Left cardiac atrium (tissue), 4 donors: Measurements from ENCODE around the gene NLGN2. TPM values are rescaled to one million over a fixed set of nuclear protein-coding genes. Genes with fewer than 3 reads are reported as not detected.

ENCODE experiments used
- ATAC-seq, 2 donors: fragments of 200-7000 bp; cut with Tn5 transposase; one replicate each; pipeline ENCODE4 v1.9.1; 2020; ENCODE audit warnings: mild to moderate bottlenecking in 2 of 2, moderate library complexity in 2 of 2
- DNase-seq: peaks from one replicate; pipeline ENCODE4 v3.0.0-alpha.2; 2020
- intact Hi-C, 2 donors: fragments of 100-400 bp; cut with DNase I; formaldehyde crosslinking; loops; one replicate each; pipeline versions ENCODE4 v1.14.1 to v1.15.1; 2022 to 2023
- total RNA-seq, 2 donors: library from RNA; stranded (reverse); fragmentation: NEBNext Ultra II Directional; extraction: Animal tissue kit (Norgen Biotek cat#: 25700); gene quantifications; one replicate each; pipeline ENCODE4 v1.2.1, GENCODE V29; 2021
- donor health status: DM: no; HTN: yes; CAD: no.
- donor health status: DM: no; HTN: yes; CAD: no; lungs with severe emphysema.
- donor health status: DM: yes; HTN: yes; CAD: no.
- donor health status: Dilated cardiomyopathy.

The NLGN2 gene
- total RNA-seq, 2 donors from 2014 or later: 12.1 to 15.5 TPM

DNA sequence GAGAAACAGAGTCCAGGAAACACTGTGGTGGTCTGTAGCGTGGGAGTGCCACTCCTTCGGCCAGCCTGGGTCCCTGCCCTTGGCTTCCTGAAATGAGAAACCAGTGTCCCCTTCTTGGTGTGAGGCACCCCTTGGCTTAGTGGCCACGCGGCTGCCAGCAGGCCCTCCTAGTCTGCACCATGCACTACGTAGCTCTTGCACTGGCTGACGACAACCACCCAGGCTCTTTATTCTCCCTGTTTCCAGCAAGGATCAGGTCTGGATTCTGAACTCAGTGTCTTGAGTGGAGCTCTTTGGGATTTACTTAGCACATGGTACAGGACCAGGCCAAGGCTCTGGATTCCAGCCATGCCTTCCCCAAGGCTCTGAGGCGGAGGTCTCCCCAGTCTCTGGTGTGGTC, 19.9 kb downstream of the NLGN2 start:
- intact Hi-C loops: loop anchor here in 1 of 2 donors (5.0 kb wide), 1 partner anchor 60 kb away; no protein-coding TSS in a partner anchor
- ATAC-seq: no peak

DNA sequence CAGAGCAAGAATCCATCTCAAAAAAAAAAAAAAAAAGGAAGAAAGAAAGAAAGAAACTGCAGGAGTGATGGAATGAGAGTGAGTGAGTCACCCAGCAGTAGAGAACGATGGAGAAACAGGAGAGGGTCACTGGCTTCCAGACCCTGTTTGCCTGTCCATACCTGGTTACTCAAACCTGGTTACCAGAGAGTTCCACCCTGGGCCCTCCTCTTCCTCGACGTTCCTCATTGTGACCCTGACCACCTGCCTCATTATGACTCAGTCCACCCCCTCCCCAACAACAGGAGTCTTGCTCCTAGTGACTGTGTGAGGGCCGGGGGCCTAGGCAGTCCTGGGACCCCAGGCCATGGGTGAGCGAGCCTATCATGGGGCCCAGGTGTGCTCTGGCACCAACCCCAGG, 20.9 kb downstream of the NLGN2 start, which contains the start of gene SPEM3:
Gene SPEM3, plus strand, starts transcription at position 301 of the 400 bp plus-strand sequence. Its CDS starts 46 bp downstream, at position 347.
- no peak for ATAC-seq
- intact Hi-C loops: loop anchor here in 1 of 2 donors (5.0 kb wide), 1 partner anchor 61 kb away; no protein-coding TSS in a partner anchor

More for the DNA sequence above, 19.9 kb downstream of the NLGN2 start:
- DNase-seq: no peak

GRCh38 chr17:7429722-7430121, 22.1 kb downstream of the NLGN2 start:
- intact Hi-C loops: loop anchor here (5.0 to 10.0 kb wide), 2 partner anchors 62 to 135 kb away; partner anchors contain the start of gene SENP3 (in 1 of the 2)
- DNase-seq: no peak
- ATAC-seq: peak in 1 of 2 donors; percentile 5

More for the DNA sequence above, 20.9 kb downstream of the NLGN2 start, which contains the start of gene SPEM3:
- DNase-seq: no peak

GRCh38 chr17:7431231-7431630, 23.6 kb downstream of the NLGN2 start:
- ATAC-seq (no peak), DNase-seq (no peak)
- intact Hi-C loops: loop anchor here in 1 of 2 donors (10.0 kb wide), 1 partner anchor 134 kb away; the partner anchor contains the start of gene SENP3

DNA sequence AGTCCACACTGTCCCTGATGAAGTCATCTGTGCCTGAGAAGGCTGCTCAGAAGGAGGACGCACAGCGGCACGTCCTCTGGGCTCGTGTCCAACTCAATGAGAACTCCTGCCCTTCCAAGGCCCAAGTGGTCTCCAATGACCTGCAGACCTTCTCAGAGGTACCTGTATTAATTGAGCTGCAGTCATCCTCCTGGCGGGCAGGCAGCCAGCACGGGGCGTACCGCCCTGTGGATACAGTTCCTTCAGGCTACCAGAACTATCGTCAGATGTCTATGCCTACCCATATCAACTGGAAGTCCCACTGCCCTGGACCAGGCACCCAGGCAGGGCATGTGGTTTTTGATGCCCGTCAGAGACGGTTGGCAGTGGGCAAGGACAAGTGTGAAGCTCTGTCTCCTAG, 24.7 kb downstream of the NLGN2 start:
- ATAC-seq (no peak), DNase-seq (no peak)
- intact Hi-C loops: loop anchor here in 1 of 2 donors (10.0 kb wide), 1 partner anchor 133 kb away; the partner anchor contains the start of gene SENP3

- ATAC-seq: peak in 1 of 2 donors; percentile 5
- intact Hi-C loops: loop anchor here (2.0 to 10.0 kb wide), 5 partner anchors 31 to 129 kb away; partner anchors contain the start of genes SENP3 (in 2 of the 2), TMEM256 (in 1 of the 2) and TMEM95 (in 1 of the 2)
- DNase-seq: peak; percentile 47
Observed at GRCh38 chr17:7435676-7436555, 28.3 kb downstream of the NLGN2 start.

DNA sequence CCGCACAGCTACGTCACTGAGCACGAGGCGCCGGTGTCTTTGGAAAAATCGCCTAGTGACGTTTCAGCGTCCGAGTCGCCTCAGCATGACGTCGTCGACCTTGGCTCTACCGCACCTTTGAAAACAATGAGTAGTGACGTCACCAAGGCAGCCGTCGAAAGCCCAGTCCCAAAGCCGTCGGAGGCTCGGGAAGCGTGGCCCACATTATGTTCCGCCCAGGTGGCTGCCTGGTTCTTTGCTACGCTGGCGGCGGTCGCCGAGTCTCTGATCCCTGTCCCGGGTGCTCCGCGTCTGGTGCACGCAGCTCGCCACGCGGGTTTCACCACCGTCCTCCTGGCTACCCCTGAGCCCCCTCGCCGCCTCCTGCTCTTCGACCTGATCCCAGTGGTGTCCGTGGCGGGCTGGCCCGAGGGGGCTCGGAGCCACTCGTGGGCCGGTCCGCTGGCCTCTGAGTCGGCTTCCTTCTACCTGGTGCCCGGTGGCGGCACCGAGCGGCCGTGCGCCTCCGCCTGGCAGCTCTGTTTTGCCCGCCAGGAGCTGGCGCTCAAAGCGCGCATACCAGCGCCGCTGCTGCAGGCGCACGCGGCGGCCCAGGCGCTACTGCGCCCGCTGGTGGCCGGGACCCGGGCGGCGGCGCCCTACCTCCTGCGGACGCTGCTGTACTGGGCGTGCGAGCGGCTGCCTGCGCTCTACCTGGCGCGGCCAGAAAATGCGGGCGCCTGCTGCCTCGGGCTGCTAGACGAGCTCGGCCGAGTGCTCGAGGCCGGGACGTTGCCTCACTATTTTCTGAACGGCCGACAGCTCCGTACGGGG, 29.1 kb downstream of the NLGN2 start:
- peak; percentile 76 to 78 for ATAC-seq
- peak; percentile 83 for DNase-seq
- intact Hi-C loops: loop anchor here (5.0 to 10.0 kb wide), 4 partner anchors 51 to 128 kb away; partner anchors contain the start of genes SENP3 (in 2 of the 2) and TMEM95 (in 1 of the 2)

- intact Hi-C loops: loop anchor here (5.0 to 10.0 kb wide), 4 partner anchors 50 to 127 kb away; partner anchors contain the start of genes SENP3 (in 2 of the 2) and TMEM95 (in 1 of the 2)
- DNase-seq (peak; percentile 46), ATAC-seq (no peak)
Observed at GRCh38 chr17:7437369-7437863, 29.8 kb downstream of the NLGN2 start.

DNA sequence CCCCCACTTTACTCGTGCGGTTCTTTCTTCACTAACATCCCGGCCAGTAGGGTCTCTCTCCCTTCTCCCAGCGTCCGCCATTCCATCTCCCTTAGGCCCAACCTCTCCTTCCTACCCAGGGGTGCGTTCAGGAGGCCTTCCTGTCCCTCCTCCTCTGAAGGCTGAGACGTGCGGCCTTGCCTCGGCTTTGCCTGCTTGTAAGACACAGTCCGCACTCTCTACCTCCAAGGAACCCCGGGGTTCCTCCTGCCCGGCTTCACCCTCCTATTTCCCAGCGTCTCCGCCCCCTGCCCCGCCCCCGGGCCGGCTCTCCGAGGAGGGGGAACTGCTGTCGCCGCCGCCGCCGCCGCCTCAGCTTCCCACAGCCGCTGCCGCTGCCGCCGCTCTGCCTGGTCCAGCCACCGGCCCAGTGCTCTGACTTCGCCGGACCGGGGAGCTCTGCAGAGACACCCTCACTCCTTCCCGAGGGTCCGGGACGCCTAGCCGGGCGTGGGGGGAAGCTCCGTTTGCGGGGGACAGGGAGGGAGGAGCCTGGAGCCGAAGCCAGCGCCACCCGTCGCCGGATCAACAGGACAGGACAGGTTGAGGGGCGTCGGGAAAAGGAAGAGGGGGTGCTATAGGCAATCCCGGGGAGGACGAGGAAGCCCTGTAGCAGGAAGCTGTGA, 30.4 kb downstream of the NLGN2 start:
- ATAC-seq (peak; percentile 8 to 27), DNase-seq (peak; percentile 84)
- intact Hi-C loops: loop anchor here (5.0 to 10.0 kb wide), 4 partner anchors 49 to 127 kb away; partner anchors contain the start of genes SENP3 (in 2 of the 2) and TMEM95 (in 1 of the 2)

DNA sequence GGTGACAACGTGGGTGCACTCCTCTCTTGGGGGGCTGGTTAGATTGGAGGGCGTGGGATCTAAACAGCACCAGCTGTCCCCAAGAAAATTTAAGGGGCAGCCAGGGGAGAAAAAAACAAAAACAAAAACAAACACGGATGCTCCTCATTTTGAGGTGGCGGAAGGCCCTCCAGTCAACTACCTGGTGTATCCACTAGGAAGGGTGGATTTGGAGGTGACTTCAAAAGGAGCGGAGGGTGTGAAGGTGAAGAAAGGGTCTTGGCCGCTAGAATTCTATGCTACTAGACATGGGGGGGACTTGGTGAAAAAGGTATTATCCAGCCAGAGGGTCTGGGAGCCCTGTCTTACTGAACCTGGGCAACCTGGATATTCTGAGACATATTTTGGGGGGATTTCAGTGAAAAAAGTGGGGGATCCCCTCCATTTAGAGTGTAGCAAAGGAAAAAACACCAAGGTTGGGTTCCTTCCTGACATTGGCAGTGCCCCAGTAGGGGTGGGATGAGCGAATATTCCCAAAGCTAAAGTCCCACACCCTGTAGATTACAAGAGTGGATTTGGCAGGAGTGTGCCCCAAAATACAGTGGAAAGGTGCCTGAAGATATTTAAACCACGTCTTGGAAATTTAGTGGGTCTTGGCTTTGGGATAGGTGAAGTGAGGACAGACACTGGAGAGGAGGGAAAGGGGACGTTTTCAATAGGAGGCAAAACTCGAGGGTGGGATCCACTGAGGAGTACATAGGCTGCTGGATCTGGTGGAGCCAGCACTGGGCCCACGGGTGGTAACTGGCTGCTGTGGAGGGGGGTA, 31.2 kb downstream of the NLGN2 start:
- intact Hi-C loops: loop anchor here (5.0 to 10.0 kb wide), 4 partner anchors 48 to 126 kb away; partner anchors contain the start of genes SENP3 (in 2 of the 2) and TMEM95 (in 1 of the 2)
- DNase-seq (no peak), ATAC-seq (no peak)

GRCh38 chr17:7439462-7440112, 31.9 kb downstream of the NLGN2 start, which contains the start of gene FGF11:
Gene FGF11, plus strand, starts transcription at chr17:7439512. Its CDS starts 109 bp downstream, at chr17:7439621.
- intact Hi-C loops: loop anchor here (2.0 to 10.0 kb wide), 5 partner anchors 45 to 125 kb away; partner anchors contain the start of genes SENP3 (in 2 of the 2), POLR2A (in 1 of the 2) and TMEM95 (in 1 of the 2)
- ATAC-seq: no peak
- DNase-seq: no peak

DNA sequence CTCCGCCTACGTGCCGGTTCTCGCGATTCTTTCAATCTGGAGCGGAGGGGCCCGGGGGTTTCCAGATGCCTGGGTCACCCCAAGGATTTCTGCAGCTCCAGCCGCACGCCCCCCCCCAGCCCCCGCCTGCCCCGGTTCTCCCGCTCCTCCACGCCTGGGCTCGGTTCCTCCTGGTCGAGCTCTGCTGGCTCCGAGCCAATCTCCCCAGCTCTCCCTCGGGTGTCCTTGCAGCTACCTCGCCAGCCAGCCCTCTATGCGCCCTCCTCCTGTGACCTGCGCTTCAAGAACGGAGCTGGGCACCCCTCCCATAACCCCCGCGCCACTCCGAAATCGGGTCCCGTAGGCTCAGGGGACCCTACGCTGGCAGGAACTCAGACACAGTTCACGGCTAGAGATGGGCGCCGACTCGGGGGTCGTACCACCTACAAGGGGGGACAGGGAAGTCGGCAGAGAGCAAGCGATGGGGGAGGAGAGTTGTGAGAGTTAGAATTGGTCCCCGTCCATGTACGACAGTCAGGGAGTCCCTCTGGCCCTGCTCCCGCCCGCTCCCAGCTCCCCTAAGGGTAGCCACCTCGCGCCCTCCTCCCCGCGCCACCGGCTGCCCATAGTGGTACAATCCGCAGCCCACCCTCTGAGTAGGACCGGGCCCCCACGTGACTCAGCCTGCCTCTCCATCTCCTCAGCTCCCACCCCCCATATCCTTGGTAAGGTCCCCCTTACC, 32.6 kb downstream of the NLGN2 start:
- intact Hi-C loops: loop anchor here in 1 of 2 donors (2.0 kb wide), 1 partner anchor 45 kb away; the partner anchor contains the start of gene POLR2A
- ATAC-seq (peak; percentile 3 to 4), DNase-seq (peak; percentile 79)

DNA sequence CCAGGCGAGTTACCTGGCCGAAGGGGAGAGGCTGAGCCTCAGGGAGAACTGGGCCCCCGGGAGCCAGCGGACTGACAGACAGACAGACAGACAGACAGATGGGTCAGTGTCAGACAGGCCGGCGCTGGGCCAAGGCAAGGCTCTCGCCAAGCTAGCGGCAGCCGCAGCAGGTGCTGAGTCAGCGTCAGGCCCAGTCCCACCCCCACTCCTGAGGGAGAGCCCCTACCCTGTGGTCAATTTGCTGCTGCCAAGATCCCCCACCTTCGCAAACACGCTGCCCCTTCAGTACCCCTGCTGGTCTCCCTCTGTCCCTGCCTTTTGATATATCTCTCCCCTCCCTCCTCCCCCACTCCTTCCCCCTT, 33.2 kb downstream of the NLGN2 start:
- DNase-seq (peak; percentile 70), ATAC-seq (peak in 1 of 2 donors; percentile 27)
- intact Hi-C loops: loop anchor here in 1 of 2 donors (2.0 kb wide), 1 partner anchor 44 kb away; the partner anchor contains the start of gene POLR2A

GRCh38 chr17:7441266-7441665, 33.6 kb downstream of the NLGN2 start:
- no peak for DNase-seq
- intact Hi-C loops: loop anchor here in 1 of 2 donors (2.0 kb wide), 1 partner anchor 44 kb away; the partner anchor contains the start of gene POLR2A
- ATAC-seq: no peak

GRCh38 chr17:7442142-7442541, 34.5 kb downstream of the NLGN2 start:
- ATAC-seq (no peak), DNase-seq (no peak)
- intact Hi-C loops: no loop called here
